H9 (cell line): ENCODE data around the gene POLD1. TPM values are rescaled to one million over a fixed set of nuclear protein-coding genes. Genes with fewer than 3 reads are reported as not detected.
"Not testable (repeated sequence)": the region's sequence is repeated elsewhere in the genome, so short reads cannot be mapped to it uniquely, and the experiment has no call there.

ENCODE experiments used
- DNase-seq: peaks from one replicate; pipeline ENCODE4 v3.0.0-alpha.2; 2017
- H2AFZ ChIP-seq: one replicate; pipeline ENCODE4 v1.6.1; 2013; ENCODE audit warnings: mild to moderate bottlenecking, low read length, control low read depth, moderate library complexity
- H2AK5ac ChIP-seq: 2 replicates; pipeline ENCODE4 v1.6.1; 2013; ENCODE audit warnings: low read length, control low read depth, mixed read lengths; ENCODE audit not compliant: insufficient read length
- H2BK120ac ChIP-seq: one replicate; pipeline ENCODE4 v1.6.1; 2013; ENCODE audit warnings: low read depth, mild to moderate bottlenecking, low read length, control low read depth, inconsistent platforms; ENCODE audit not compliant: poor library complexity, severe bottlenecking
- H2BK12ac ChIP-seq: 2 replicates; pipeline ENCODE4 v1.6.1; 2013; ENCODE audit warnings: low read length, control low read depth, mixed read lengths, low read depth; ENCODE audit not compliant: insufficient read length
- H2BK15ac ChIP-seq: 2 replicates; pipeline ENCODE4 v1.6.1; 2013; ENCODE audit warnings: low read depth, low read length, control low read depth
- H2BK20ac ChIP-seq: one replicate; pipeline ENCODE4 v1.6.1; 2013; ENCODE audit warnings: low read depth, mild to moderate bottlenecking, low read length, control low read depth, inconsistent platforms; ENCODE audit not compliant: poor library complexity, severe bottlenecking
- H2BK5ac ChIP-seq: 2 replicates; pipeline ENCODE4 v1.6.1; 2013; ENCODE audit warnings: low read length, control low read depth, mixed read lengths; ENCODE audit not compliant: insufficient read length
- H3K14ac ChIP-seq: 2 replicates; pipeline ENCODE4 v1.6.1; 2013; ENCODE audit warnings: low read length, control low read depth; ENCODE audit not compliant: insufficient read depth
- H3K18ac ChIP-seq: 2 replicates; pipeline ENCODE4 v1.6.1; 2013; ENCODE audit warnings: low read depth, mild to moderate bottlenecking, mixed read lengths, low read length, control low read depth; ENCODE audit not compliant: insufficient read length
- H3K23ac ChIP-seq: 2 replicates; pipeline ENCODE4 v1.6.1; 2013; ENCODE audit warnings: low read length, control low read depth, mixed read lengths, low read depth; ENCODE audit not compliant: insufficient read length
- H3K23me2 ChIP-seq: 2 replicates; pipeline ENCODE4 v1.6.1; 2013; ENCODE audit warnings: low read depth, mild to moderate bottlenecking, mixed read lengths, low read length, control low read depth; ENCODE audit not compliant: insufficient read length, poor library complexity, severe bottlenecking
- H3K27ac ChIP-seq: 2 replicates; pipeline ENCODE4 v1.5.1; 2013; ENCODE audit warnings: low read length, control low read depth, mixed read lengths, low read depth; ENCODE audit not compliant: insufficient read length
- H3K27me3 ChIP-seq: 2 replicates; pipeline ENCODE4 v1.6.1; 2013; ENCODE audit warnings: low read length, control low read depth, inconsistent platforms; ENCODE audit not compliant: insufficient read depth
- H3K4ac ChIP-seq: 2 replicates; pipeline ENCODE4 v1.6.1; 2013; ENCODE audit warnings: low read depth, mild to moderate bottlenecking, control low read depth, inconsistent platforms, low read length, moderate library complexity
- H3K4me1 ChIP-seq: 2 replicates; pipeline ENCODE4 v1.6.1; 2013; ENCODE audit warnings: low read length, control low read depth, inconsistent platforms; ENCODE audit not compliant: insufficient read depth
- H3K4me2 ChIP-seq: 2 replicates; pipeline ENCODE4 v1.6.1; 2013; ENCODE audit warnings: low read length, control low read depth, mixed read lengths; ENCODE audit not compliant: insufficient read length, insufficient read depth
- H3K56ac ChIP-seq: 2 replicates; pipeline ENCODE4 v1.6.1; 2013; ENCODE audit warnings: low read depth, mild to moderate bottlenecking, mixed read lengths, low read length, control low read depth; ENCODE audit not compliant: insufficient read length
- H3K79me1 ChIP-seq: 2 replicates; pipeline ENCODE4 v1.6.1; 2013; ENCODE audit warnings: low read depth, mild to moderate bottlenecking, moderate library complexity, low read length, control low read depth, inconsistent platforms; ENCODE audit not compliant: insufficient read depth, poor library complexity, severe bottlenecking
- H3K79me2 ChIP-seq: 2 replicates; pipeline ENCODE4 v1.6.1; 2013; ENCODE audit warnings: low read length, control low read depth, inconsistent platforms; ENCODE audit not compliant: insufficient read depth
- H3K9ac ChIP-seq: 2 replicates; pipeline ENCODE4 v1.6.1; 2013; ENCODE audit warnings: low read length, control low read depth, mixed read lengths; ENCODE audit not compliant: insufficient read length; ENCODE audit errors: extremely low read depth
- H3K9me3 ChIP-seq: one replicate; pipeline ENCODE4 v1.6.1; 2013; ENCODE audit warnings: low read depth, low read length, inconsistent platforms; ENCODE audit not compliant: control insufficient read depth
- H3T11ph ChIP-seq: one replicate; pipeline ENCODE4 v1.6.1; 2013; ENCODE audit warnings: mild to moderate bottlenecking, low read length, control low read depth, inconsistent platforms
- H4K20me1 ChIP-seq: one replicate; pipeline ENCODE4 v1.6.1; 2013; ENCODE audit not compliant: control insufficient read depth, insufficient read length, insufficient read depth
- H4K5ac ChIP-seq: 2 replicates; pipeline ENCODE4 v1.6.1; 2013; ENCODE audit warnings: low read depth, mild to moderate bottlenecking, mixed read lengths, low read length, control low read depth; ENCODE audit not compliant: insufficient read length
- H4K8ac ChIP-seq: replicated peaks from 2 replicates; pipeline ENCODE4 v1.6.1; 2013; ENCODE audit warnings: low read length, control low read depth, mixed read lengths, low read depth; ENCODE audit not compliant: insufficient read length
- H4K91ac ChIP-seq: 2 replicates; pipeline ENCODE4 v1.6.1; 2013; ENCODE audit warnings: low read depth, mild to moderate bottlenecking, moderate library complexity, mixed read lengths, low read length, control low read depth; ENCODE audit not compliant: insufficient read length
- H3K27ac Mint-ChIP-seq, 3 experiments: 2 replicates in 2 of 3; 3 replicates in 1 of 3; pipeline ENCODE4 v1.8.0; 2020 to 2021; ENCODE audit warnings: mixed read lengths in 3 of 3, mild to moderate bottlenecking in 1 of 3, moderate library complexity in 1 of 3
- H3K27me3 Mint-ChIP-seq: 2 replicates; pipeline ENCODE4 v1.8.0; 2021; ENCODE audit warnings: low read depth, mild to moderate bottlenecking, moderate library complexity, mixed read lengths
- H3K36me3 Mint-ChIP-seq, 3 experiments: 2 replicates in 2 of 3; 3 replicates in 1 of 3; pipeline ENCODE4 v1.8.0; 2020 to 2021; ENCODE audit warnings: low read depth in 3 of 3, mixed read lengths in 3 of 3; ENCODE audit not compliant: insufficient read depth in 1 of 3
- H3K4me1 Mint-ChIP-seq, 2 experiments: 2 replicates each; pipeline ENCODE4 v1.8.0; 2020; ENCODE audit warnings: mixed read lengths in 2 of 2
- H3K4me3 Mint-ChIP-seq, 2 experiments: 2 replicates in 1 of 2; 3 replicates in 1 of 2; pipeline ENCODE4 v1.8.0; 2020 to 2021; ENCODE audit warnings: mild to moderate bottlenecking in 2 of 2, mixed read lengths in 2 of 2, moderate library complexity in 1 of 2
- H3K9me3 Mint-ChIP-seq, 2 experiments: 2 replicates in 1 of 2; 3 replicates in 1 of 2; pipeline ENCODE4 v1.8.0; 2020; ENCODE audit warnings: mild to moderate bottlenecking in 2 of 2, mixed read lengths in 2 of 2, moderate library complexity in 1 of 2
- WGBS: extraction: QIAGEN DNeasy Blood & Tissue Kit; methylation state at CpG from one replicate; pipeline ENCODE4 v1.1.7; 2013; ENCODE audit warnings: missing lambda C conversion rate, low lambda C conversion rate, mixed read lengths; ENCODE audit not compliant: insufficient read length; ENCODE audit errors: extremely low coverage; 5-methylcytosine and 5-hydroxymethylcytosine counted together
- total RNA-seq: library from RNA; stranded (reverse); gene quantifications from 2 replicates; pipeline ENCODE4 v1.2.1, GENCODE V29; 2021

POLD1 gene
- total RNA-seq, 1 experiment from 2014 or later: 165 TPM

- peaks cover 61 to 72% (median 71%) of the 10 kb centered on the region in 3 experiments for H3K36me3 Mint-ChIP-seq
- H2BK20ac ChIP-seq, H4K20me1 ChIP-seq, DNase-seq, H3K4me1 ChIP-seq, H4K8ac ChIP-seq, H3K79me2 ChIP-seq, H3K14ac ChIP-seq, H4K91ac ChIP-seq, H2BK12ac ChIP-seq, H2AK5ac ChIP-seq, H4K5ac ChIP-seq, H3K9ac ChIP-seq, H2BK15ac ChIP-seq, H3K27me3 ChIP-seq, H3K9me3 ChIP-seq, H3T11ph ChIP-seq, H2AFZ ChIP-seq, H3K4me3 Mint-ChIP-seq, H2BK5ac ChIP-seq, H3K79me1 ChIP-seq, H3K23me2 ChIP-seq, H2BK120ac ChIP-seq, H3K4ac ChIP-seq, H3K4me2 ChIP-seq, H3K27ac Mint-ChIP-seq, H3K23ac ChIP-seq, H3K27ac ChIP-seq, H3K56ac ChIP-seq, H3K18ac ChIP-seq, H3K27me3 Mint-ChIP-seq, H3K4me1 Mint-ChIP-seq: not testable (repeated sequence)
- no CpG with 5 or more reads among the region's 23 CpGs for whole genome bisulfite sequencing
- peaks cover 20 to 24% of the 10 kb centered on the region in 2 experiments for H3K9me3 Mint-ChIP-seq
Observed at GRCh38 chr19:50390952-50391351, 6.8 kb downstream of the POLD1 start.
